ENCODE measurements around the gene DLG2. TPM values are rescaled to one million over a fixed set of nuclear protein-coding genes. Genes with fewer than 3 reads are reported as not detected.

Gene DLG2
- total RNA-seq, 3 donors from 2014 or later (not counting 1 experiment from before 2014, with no cell fraction given), result 1.7 to 2.9 (median 2.2) TPM

DNA sequence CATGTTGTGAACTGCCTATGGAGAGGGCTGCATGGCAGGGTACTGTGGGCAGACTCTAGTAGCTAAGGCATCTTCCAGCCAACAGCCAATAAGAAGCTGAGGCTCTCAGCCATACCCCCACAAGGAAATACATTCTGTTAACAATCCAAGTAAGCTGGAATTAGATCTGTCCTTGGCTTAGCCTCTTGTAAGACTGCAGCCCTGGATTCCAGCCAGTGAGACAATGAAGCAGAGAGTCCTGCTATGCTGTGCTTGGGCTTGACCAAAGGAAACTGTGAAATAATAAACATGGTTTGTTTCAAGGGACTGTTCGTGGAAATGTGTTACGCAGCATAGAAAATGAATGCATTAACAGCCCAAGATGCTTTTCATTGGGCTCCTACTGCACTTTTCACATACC is 1243.6 kb downstream of the DLG2 start:
- Mint-ChIP-seq H3K27me3 (ENCODE audit: low read depth in 2 of 2) (no peaks in the 10 kb centered on the region), H3K9me3 (peaks cover 0 to 3% of the 10 kb centered on the region in 2 donors), H3K4me1 (no peaks in the 10 kb centered on the region), H3K36me3 (no peaks in the 10 kb centered on the region), H3K27ac (no peak overlapping the region), H3K4me3 (no peak overlapping the region)
- H3K36me3 ChIP-seq (ENCODE audit: control insufficient read depth, insufficient read depth, low read length), result no peaks in the 10 kb centered on the region
- intact Hi-C loops (cut with micrococcal nuclease), result no loop called here
- no peaks in the 10 kb centered on the region for H3K4me1 ChIP-seq (ENCODE audit: control insufficient read depth, insufficient read depth, low read length)
- no peak for DNase-seq
- H3K4me3 ChIP-seq (ENCODE audit: low read length), result no peak overlapping the region
- H3K27ac ChIP-seq (ENCODE audit: low read length), result no peak overlapping the region
- no peaks in the 10 kb centered on the region for H3K9me3 ChIP-seq (ENCODE audit: control insufficient read depth, insufficient read depth, low read length)
- 95% methylated on average over 2 of the region's 2 CpGs for WGBS (ENCODE audit: insufficient coverage)
- TF ChIP-seq, protein P1, sequence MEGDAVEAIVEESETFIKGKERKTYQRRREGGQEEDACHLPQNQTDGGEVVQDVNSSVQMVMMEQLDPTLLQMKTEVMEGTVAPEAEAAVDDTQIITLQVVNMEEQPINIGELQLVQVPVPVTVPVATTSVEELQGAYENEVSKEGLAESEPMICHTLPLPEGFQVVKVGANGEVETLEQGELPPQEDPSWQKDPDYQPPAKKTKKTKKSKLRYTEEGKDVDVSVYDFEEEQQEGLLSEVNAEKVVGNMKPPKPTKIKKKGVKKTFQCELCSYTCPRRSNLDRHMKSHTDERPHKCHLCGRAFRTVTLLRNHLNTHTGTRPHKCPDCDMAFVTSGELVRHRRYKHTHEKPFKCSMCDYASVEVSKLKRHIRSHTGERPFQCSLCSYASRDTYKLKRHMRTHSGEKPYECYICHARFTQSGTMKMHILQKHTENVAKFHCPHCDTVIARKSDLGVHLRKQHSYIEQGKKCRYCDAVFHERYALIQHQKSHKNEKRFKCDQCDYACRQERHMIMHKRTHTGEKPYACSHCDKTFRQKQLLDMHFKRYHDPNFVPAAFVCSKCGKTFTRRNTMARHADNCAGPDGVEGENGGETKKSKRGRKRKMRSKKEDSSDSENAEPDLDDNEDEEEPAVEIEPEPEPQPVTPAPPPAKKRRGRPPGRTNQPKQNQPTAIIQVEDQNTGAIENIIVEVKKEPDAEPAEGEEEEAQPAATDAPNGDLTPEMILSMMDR (IDR thresholded peaks at IDR 0.05), result no peak
- no peaks in the 10 kb centered on the region for H3K27me3 ChIP-seq (ENCODE audit: control insufficient read depth, insufficient read depth, low read length)
- no peak for ATAC-seq

GRCh38 chr11:84381666-84382065 is 1245.5 kb downstream of the DLG2 start:
- no peaks in the 10 kb centered on the region for H3K4me1 Mint-ChIP-seq
- TF ChIP-seq, protein P1 (IDR thresholded peaks at IDR 0.05), result no peak
- 83% methylated on average over 1 of the region's 1 CpG for WGBS (ENCODE audit: insufficient coverage)

GRCh38 chr11:84372381-84372950 is 1254.7 kb downstream of the DLG2 start:
- H3K27me3 Mint-ChIP-seq (ENCODE audit: low read depth in 2 of 2), result no peaks in the 10 kb centered on the region
- TF ChIP-seq, protein P1 (IDR thresholded peaks at IDR 0.05), result no peak
- no CpG with 5 or more reads among the region's 2 CpGs for WGBS (ENCODE audit: insufficient coverage)
- no peak overlapping the region for H3K4me3 Mint-ChIP-seq
- no peak overlapping the region for H3K4me3 ChIP-seq (ENCODE audit: low read length)
- no peak overlapping the region for H3K27ac ChIP-seq (ENCODE audit: low read length)
- intact Hi-C loops (cut with micrococcal nuclease), result no loop called here
- no peaks in the 10 kb centered on the region for H3K36me3 ChIP-seq (ENCODE audit: control insufficient read depth, insufficient read depth, low read length)
- H3K4me1 Mint-ChIP-seq, result no peaks in the 10 kb centered on the region
- no peaks in the 10 kb centered on the region for H3K27me3 ChIP-seq (ENCODE audit: control insufficient read depth, insufficient read depth, low read length)
- H3K36me3 Mint-ChIP-seq, result no peaks in the 10 kb centered on the region
- no peak for DNase-seq
- no peak overlapping the region for H3K27ac Mint-ChIP-seq
- ATAC-seq, result no peak
- H3K4me1 ChIP-seq (ENCODE audit: control insufficient read depth, insufficient read depth, low read length), result no peaks in the 10 kb centered on the region
- H3K9me3 Mint-ChIP-seq, result peaks cover 4 to 6% of the 10 kb centered on the region in 2 donors
- H3K9me3 ChIP-seq (ENCODE audit: control insufficient read depth, insufficient read depth, low read length), result no peaks in the 10 kb centered on the region

More at GRCh38 chr11:84381666-84382065, 1245.5 kb downstream of the DLG2 start:
- Histone ChIP-seq H3K9me3 (ENCODE audit: control insufficient read depth, insufficient read depth, low read length) (no peaks in the 10 kb centered on the region), H3K27ac (ENCODE audit: low read length) (no peak overlapping the region), H3K36me3 (ENCODE audit: control insufficient read depth, insufficient read depth, low read length) (no peaks in the 10 kb centered on the region), H3K4me3 (ENCODE audit: low read length) (no peak overlapping the region), H3K4me1 (ENCODE audit: control insufficient read depth, insufficient read depth, low read length) (no peaks in the 10 kb centered on the region), H3K27me3 (ENCODE audit: control insufficient read depth, insufficient read depth, low read length) (no peaks in the 10 kb centered on the region)
- Mint-ChIP-seq H3K27ac (no peak overlapping the region), H3K9me3 (peaks cover 0 to 3% of the 10 kb centered on the region in 2 donors), H3K36me3 (no peaks in the 10 kb centered on the region), H3K4me3 (no peak overlapping the region), H3K27me3 (ENCODE audit: low read depth in 2 of 2) (no peaks in the 10 kb centered on the region)
- no peak for ATAC-seq
- intact Hi-C loops (cut with micrococcal nuclease), result no loop called here
- DNase-seq, result no peak

GRCh38 chr11:84358034-84358433 is 1269.1 kb downstream of the DLG2 start:
- H3K27ac ChIP-seq (ENCODE audit: low read length), result no peak overlapping the region
- H3K9me3 ChIP-seq (ENCODE audit: control insufficient read depth, insufficient read depth, low read length), result no peaks in the 10 kb centered on the region
- WGBS (ENCODE audit: insufficient coverage), result 89% methylated on average over 1 of the region's 2 CpGs
- no peaks in the 10 kb centered on the region for H3K36me3 ChIP-seq (ENCODE audit: control insufficient read depth, insufficient read depth, low read length)
- H3K36me3 Mint-ChIP-seq, result peaks cover 10% of the 10 kb centered on the region
- H3K4me1 ChIP-seq (ENCODE audit: control insufficient read depth, insufficient read depth, low read length), result no peaks in the 10 kb centered on the region
- no peaks in the 10 kb centered on the region for H3K4me1 Mint-ChIP-seq
- TF ChIP-seq, protein P1 (IDR thresholded peaks at IDR 0.05), result no peak
- no peak overlapping the region for H3K4me3 Mint-ChIP-seq
- H3K9me3 Mint-ChIP-seq, result peaks cover 15 to 23% of the 10 kb centered on the region in 2 donors
- intact Hi-C loops (cut with micrococcal nuclease), result no loop called here
- DNase-seq (no peak), ATAC-seq (no peak)
- H3K27me3 ChIP-seq (ENCODE audit: control insufficient read depth, insufficient read depth, low read length), result no peaks in the 10 kb centered on the region
- no peak overlapping the region for H3K27ac Mint-ChIP-seq
- no peak overlapping the region for H3K4me3 ChIP-seq (ENCODE audit: low read length)
- no peaks in the 10 kb centered on the region for H3K27me3 Mint-ChIP-seq (ENCODE audit: low read depth in 2 of 2)
